Activated naive CD8-positive, alpha-beta T cell treated with anti-CD3 and anti-CD28 coated beads for 36 hours (primary cell): ENCODE data around the gene DLG2. TPM values are rescaled to one million over a fixed set of nuclear protein-coding genes. Genes with fewer than 3 reads are reported as not detected.

Experiments
- DNase-seq: peaks from one replicate; pipeline ENCODE4 v3.0.0; 2021
- H3K27ac Mint-ChIP-seq: one replicate; pipeline ENCODE4 v1.8.0; 2022; ENCODE audit warnings: mild to moderate bottlenecking, moderate library complexity, mixed read lengths
- H3K27me3 Mint-ChIP-seq: one replicate; pipeline ENCODE4 v1.8.0; 2022; ENCODE audit warnings: mild to moderate bottlenecking, mixed read lengths
- H3K36me3 Mint-ChIP-seq: one replicate; pipeline ENCODE4 v1.8.0; 2021; ENCODE audit warnings: mild to moderate bottlenecking, mixed read lengths
- H3K4me1 Mint-ChIP-seq: one replicate; pipeline ENCODE4 v1.8.0; 2021; ENCODE audit warnings: mixed read lengths
- H3K4me3 Mint-ChIP-seq: one replicate; pipeline ENCODE4 v1.8.0; 2022; ENCODE audit warnings: mild to moderate bottlenecking, moderate library complexity, mixed read lengths
- H3K9me3 Mint-ChIP-seq: one replicate; pipeline ENCODE4 v1.8.0; 2022; ENCODE audit warnings: mixed read lengths
- total RNA-seq, 2 experiments: library from RNA; stranded (reverse); gene quantifications; one replicate each; pipeline ENCODE4 v1.2.3, GENCODE V29; 2021

DLG2 gene
- total RNA-seq, 2 experiments from 2014 or later, result 1.7 to 1.9 TPM

DNA sequence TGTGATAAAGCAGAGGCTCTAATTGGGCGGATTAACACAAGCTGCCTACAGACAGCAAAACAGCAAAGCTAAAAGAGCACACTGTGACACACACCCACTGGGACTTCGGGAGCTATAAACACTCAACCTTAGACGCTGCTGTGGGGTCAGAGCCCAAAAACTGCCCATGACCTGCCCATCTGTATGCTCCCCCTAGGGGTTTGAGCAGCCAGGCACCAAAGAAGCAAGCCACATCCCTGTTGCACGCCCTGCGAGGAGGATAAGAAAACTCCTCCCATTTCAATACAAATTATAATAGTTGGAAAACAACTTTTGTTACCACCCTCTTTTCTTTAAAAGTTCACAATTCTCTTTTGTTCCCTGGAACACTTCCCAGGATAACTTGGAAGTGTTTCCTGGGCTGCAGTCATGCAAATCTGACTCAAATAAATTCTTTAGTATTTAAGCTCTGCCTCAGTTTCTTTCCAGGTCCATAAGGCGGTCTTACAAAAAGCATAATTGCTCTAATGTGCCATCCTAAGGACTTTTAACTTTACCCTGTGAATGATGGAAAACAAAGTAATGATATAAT is 86.4 kb downstream of the DLG2 start:
- Mint-ChIP-seq H3K4me1 (no peaks in the 10 kb centered on the region), H3K36me3 (peaks cover 5% of the 10 kb centered on the region), H3K27ac (no peak overlapping the region), H3K9me3 (peaks cover 1% of the 10 kb centered on the region), H3K4me3 (no peak overlapping the region), H3K27me3 (no peaks in the 10 kb centered on the region)
- DNase-seq, result no peak

GRCh38 chr11:85540181-85540580 is 87.0 kb downstream of the DLG2 start:
- Mint-ChIP-seq H3K36me3 (peaks cover 7% of the 10 kb centered on the region), H3K27ac (no peak overlapping the region), H3K27me3 (no peaks in the 10 kb centered on the region), H3K4me1 (no peaks in the 10 kb centered on the region), H3K9me3 (peaks cover 1% of the 10 kb centered on the region), H3K4me3 (no peak overlapping the region)
- no peak for DNase-seq

GRCh38 chr11:85539740-85540139 is 87.4 kb downstream of the DLG2 start:
- Mint-ChIP-seq H3K4me1 (no peaks in the 10 kb centered on the region), H3K27ac (no peak overlapping the region), H3K27me3 (no peaks in the 10 kb centered on the region), H3K4me3 (no peak overlapping the region), H3K36me3 (peaks cover 10% of the 10 kb centered on the region), H3K9me3 (peaks cover 5% of the 10 kb centered on the region)
- no peak for DNase-seq

- Mint-ChIP-seq H3K9me3 (peaks cover 5% of the 10 kb centered on the region), H3K4me1 (no peaks in the 10 kb centered on the region), H3K4me3 (no peak overlapping the region), H3K36me3 (peaks cover 12% of the 10 kb centered on the region), H3K27me3 (no peaks in the 10 kb centered on the region), H3K27ac (no peak overlapping the region)
- DNase-seq, result no peak
Observed at GRCh38 chr11:85539029-85539689, 88.0 kb downstream of the DLG2 start.

DNA sequence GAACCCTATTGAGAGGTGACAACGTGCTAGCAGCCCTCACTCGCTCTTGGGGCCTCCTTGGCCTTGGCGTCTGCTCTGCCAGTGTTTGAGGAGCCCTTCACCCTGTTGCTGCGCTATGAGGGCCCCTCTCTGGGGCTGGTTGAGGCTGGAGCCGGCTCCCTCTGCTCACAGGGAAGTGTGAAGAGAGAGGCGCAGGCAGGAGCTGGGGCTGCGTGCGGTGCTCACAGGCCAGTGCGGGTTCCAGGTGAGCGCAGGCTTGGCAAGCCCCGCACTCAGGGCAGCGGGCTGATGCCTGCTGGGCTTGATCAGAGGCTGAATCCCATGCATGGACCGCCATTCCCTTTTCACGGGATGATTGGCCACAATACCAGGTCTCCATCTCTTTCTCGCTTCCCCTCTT is 90.7 kb downstream of the DLG2 start:
- Mint-ChIP-seq H3K36me3 (peaks cover 12% of the 10 kb centered on the region), H3K27ac (no peak overlapping the region), H3K4me1 (no peaks in the 10 kb centered on the region), H3K27me3 (no peaks in the 10 kb centered on the region), H3K4me3 (no peak overlapping the region), H3K9me3 (peaks cover 5% of the 10 kb centered on the region)
- DNase-seq, result no peak

GRCh38 chr11:85534806-85535205 is 92.3 kb downstream of the DLG2 start:
- Mint-ChIP-seq H3K27me3 (no peaks in the 10 kb centered on the region), H3K4me3 (no peak overlapping the region), H3K4me1 (no peaks in the 10 kb centered on the region), H3K9me3 (peaks cover 5% of the 10 kb centered on the region), H3K36me3 (peaks cover 12% of the 10 kb centered on the region), H3K27ac (no peak overlapping the region)
- DNase-seq, result no peak

- H3K27me3 Mint-ChIP-seq, result no peaks in the 10 kb centered on the region
- no peaks in the 10 kb centered on the region for H3K4me1 Mint-ChIP-seq
- H3K9me3 Mint-ChIP-seq, result peaks cover 5% of the 10 kb centered on the region
- peaks cover 7% of the 10 kb centered on the region for H3K36me3 Mint-ChIP-seq
- DNase-seq, result no peak
- no peak overlapping the region for H3K4me3 Mint-ChIP-seq
- no peak overlapping the region for H3K27ac Mint-ChIP-seq
Observed at GRCh38 chr11:85531191-85531897, 95.8 kb downstream of the DLG2 start.

DNA sequence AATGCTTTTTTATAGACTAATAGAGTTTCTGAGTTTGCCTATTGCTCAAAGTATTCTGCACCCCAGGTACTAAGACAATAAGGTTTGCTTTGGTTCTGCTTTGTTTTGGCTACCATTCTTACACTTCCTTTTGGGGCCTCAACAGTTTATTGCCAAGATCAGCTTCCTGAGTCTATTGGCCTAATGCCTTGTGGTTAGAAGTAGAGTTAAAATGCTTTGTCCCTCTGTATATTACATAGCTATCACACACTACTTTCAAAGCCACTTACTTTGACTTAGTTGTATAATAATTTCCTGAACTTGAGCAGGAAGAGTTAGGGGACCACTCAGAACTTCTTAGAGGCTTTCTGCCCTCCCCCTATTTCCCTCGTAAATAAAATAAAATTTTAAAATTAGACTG is 96.5 kb downstream of the DLG2 start:
- H3K9me3 Mint-ChIP-seq, result peaks cover 4% of the 10 kb centered on the region
- H3K4me3 Mint-ChIP-seq, result no peak overlapping the region
- peaks cover 7% of the 10 kb centered on the region for H3K36me3 Mint-ChIP-seq
- H3K27me3 Mint-ChIP-seq, result no peaks in the 10 kb centered on the region
- H3K27ac Mint-ChIP-seq, result no peak overlapping the region
- H3K4me1 Mint-ChIP-seq, result no peaks in the 10 kb centered on the region
- DNase-seq, result no peak

GRCh38 chr11:85526564-85526963 is 100.6 kb downstream of the DLG2 start:
- Mint-ChIP-seq H3K9me3 (peaks cover 18% of the 10 kb centered on the region), H3K4me3 (no peak overlapping the region), H3K27me3 (no peaks in the 10 kb centered on the region), H3K4me1 (no peaks in the 10 kb centered on the region), H3K27ac (no peak overlapping the region), H3K36me3 (peaks cover 15% of the 10 kb centered on the region)
- DNase-seq, result no peak

GRCh38 chr11:85525686-85526085 is 101.5 kb downstream of the DLG2 start:
- Mint-ChIP-seq H3K27me3 (no peaks in the 10 kb centered on the region), H3K4me3 (no peak overlapping the region), H3K36me3 (peaks cover 15% of the 10 kb centered on the region), H3K9me3 (peaks cover 23% of the 10 kb centered on the region), H3K4me1 (no peaks in the 10 kb centered on the region), H3K27ac (no peak overlapping the region)
- DNase-seq, result no peak

DNA sequence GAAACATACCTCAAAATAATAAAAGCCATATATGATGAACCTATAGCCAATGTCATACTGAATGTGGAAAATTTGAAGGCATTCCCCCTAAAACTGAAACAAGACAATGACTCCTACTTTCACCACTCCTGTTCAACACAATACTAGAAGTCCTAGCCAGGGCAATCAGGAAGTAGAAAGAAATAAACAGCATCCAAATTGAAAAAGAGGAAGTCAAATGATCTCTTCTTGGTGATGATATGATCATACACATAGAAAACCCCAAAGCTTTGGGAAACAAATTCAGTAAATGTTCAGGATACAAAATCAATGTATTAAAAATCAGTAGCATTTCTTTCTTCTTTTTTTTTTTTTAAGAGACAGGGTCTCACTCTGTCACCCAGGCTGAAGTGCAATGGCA is 109.9 kb downstream of the DLG2 start:
- H3K9me3 Mint-ChIP-seq, result peaks cover 21% of the 10 kb centered on the region
- DNase-seq, result no peak
- H3K36me3 Mint-ChIP-seq, result peaks cover 7% of the 10 kb centered on the region
- H3K27me3 Mint-ChIP-seq, result no peaks in the 10 kb centered on the region
- H3K4me3 Mint-ChIP-seq, result no peak overlapping the region
- H3K4me1 Mint-ChIP-seq, result peaks cover 2% of the 10 kb centered on the region
- no peak overlapping the region for H3K27ac Mint-ChIP-seq

GRCh38 chr11:85495918-85496317 is 131.2 kb downstream of the DLG2 start:
- no peaks in the 10 kb centered on the region for H3K27me3 Mint-ChIP-seq
- DNase-seq, result no peak
- H3K4me3 Mint-ChIP-seq, result no peak overlapping the region
- peaks cover 7% of the 10 kb centered on the region for H3K36me3 Mint-ChIP-seq
- no peaks in the 10 kb centered on the region for H3K4me1 Mint-ChIP-seq
- no peak overlapping the region for H3K27ac Mint-ChIP-seq
- H3K9me3 Mint-ChIP-seq, result peaks cover 25% of the 10 kb centered on the region

GRCh38 chr11:85494396-85494795 is 132.7 kb downstream of the DLG2 start:
- H3K27me3 Mint-ChIP-seq, result no peaks in the 10 kb centered on the region
- H3K27ac Mint-ChIP-seq, result no peak overlapping the region
- DNase-seq, result no peak
- H3K36me3 Mint-ChIP-seq, result peaks cover 3% of the 10 kb centered on the region
- H3K9me3 Mint-ChIP-seq, result peaks cover 25% of the 10 kb centered on the region
- H3K4me1 Mint-ChIP-seq, result no peaks in the 10 kb centered on the region
- no peak overlapping the region for H3K4me3 Mint-ChIP-seq

DNA sequence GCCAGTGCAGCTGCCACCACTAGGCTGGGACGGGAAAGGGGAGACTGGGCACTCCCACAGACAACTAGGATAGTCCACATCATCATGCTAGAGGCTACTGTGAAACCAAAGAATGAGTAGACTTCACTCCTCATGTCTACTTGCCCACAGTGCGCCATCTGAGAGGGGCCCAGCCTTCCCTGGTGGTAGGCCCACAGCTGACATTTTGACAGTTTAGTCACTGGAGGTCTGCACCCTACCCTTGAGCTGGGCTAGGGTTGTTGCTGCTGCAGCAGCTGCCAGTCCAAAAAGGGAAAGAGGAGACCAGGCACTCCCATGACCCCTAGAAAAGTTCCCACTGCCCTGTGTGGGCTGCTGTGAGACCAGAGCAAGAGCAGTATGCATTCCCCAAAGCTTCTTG is 141.2 kb downstream of the DLG2 start:
- Mint-ChIP-seq H3K27ac (no peak overlapping the region), H3K4me3 (no peak overlapping the region), H3K36me3 (peaks cover 1% of the 10 kb centered on the region), H3K4me1 (no peaks in the 10 kb centered on the region), H3K9me3 (peaks cover 33% of the 10 kb centered on the region), H3K27me3 (no peaks in the 10 kb centered on the region)
- no peak for DNase-seq

- Mint-ChIP-seq H3K36me3 (peaks cover 1% of the 10 kb centered on the region), H3K4me1 (no peaks in the 10 kb centered on the region), H3K27ac (no peak overlapping the region), H3K27me3 (no peaks in the 10 kb centered on the region), H3K4me3 (no peak overlapping the region), H3K9me3 (peaks cover 23% of the 10 kb centered on the region)
- DNase-seq, result no peak
Observed at GRCh38 chr11:85483861-85484260, 143.3 kb downstream of the DLG2 start.

- Mint-ChIP-seq H3K27ac (no peak overlapping the region), H3K4me1 (no peaks in the 10 kb centered on the region), H3K9me3 (peaks cover 9% of the 10 kb centered on the region), H3K36me3 (peaks cover 1% of the 10 kb centered on the region), H3K4me3 (no peak overlapping the region), H3K27me3 (no peaks in the 10 kb centered on the region)
- no peak for DNase-seq
Observed at GRCh38 chr11:85481862-85482261, 145.3 kb downstream of the DLG2 start.
